ENCODE data around the gene RCAN3. TPM values are rescaled to one million over a fixed set of nuclear protein-coding genes. Genes with fewer than 3 reads are reported as not detected.
"Not testable (repeated sequence)": the region's sequence is repeated elsewhere in the genome, so short reads cannot be mapped to it uniquely, and the experiment has no call there.

RCAN3 gene
- total RNA-seq, 1 donor from 2014 or later = 20.4 TPM

DNA sequence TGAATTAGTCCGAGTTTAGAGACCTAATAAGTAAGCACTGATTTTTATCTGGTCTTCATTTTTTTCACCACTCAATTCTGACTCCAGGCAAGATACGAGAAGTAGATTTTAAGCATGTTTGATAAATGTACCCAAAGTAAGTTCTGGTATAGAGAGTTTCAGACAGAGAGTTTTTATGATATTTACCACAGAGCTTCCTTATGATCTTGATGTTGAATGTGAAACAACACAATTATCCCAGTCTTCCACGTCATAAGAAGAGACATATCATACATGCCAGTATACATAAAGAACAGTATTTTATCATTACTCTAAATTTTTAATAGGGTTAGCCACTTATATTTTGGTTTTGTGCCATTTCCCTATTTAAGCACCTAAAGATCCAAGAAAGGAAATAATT, 45.4 kb downstream of the RCAN3 start:
- Mint-ChIP-seq H3K4me3 (no peak overlapping the region), H3K9me3 (no peaks in the 10 kb centered on the region), H3K27ac (no peak overlapping the region), H3K27me3 (peaks cover 13% of the 10 kb centered on the region), H3K4me1 (ENCODE audit: unreplicated experiment) (peaks cover 17% of the 10 kb centered on the region), H3K36me3 (no peaks in the 10 kb centered on the region)
- DNase-seq (ENCODE audit: extremely low spot score, unreplicated experiment) = no peak
- no peak for TF ChIP-seq CTCF (conservative IDR thresholded peaks at IDR 0.05)

DNA sequence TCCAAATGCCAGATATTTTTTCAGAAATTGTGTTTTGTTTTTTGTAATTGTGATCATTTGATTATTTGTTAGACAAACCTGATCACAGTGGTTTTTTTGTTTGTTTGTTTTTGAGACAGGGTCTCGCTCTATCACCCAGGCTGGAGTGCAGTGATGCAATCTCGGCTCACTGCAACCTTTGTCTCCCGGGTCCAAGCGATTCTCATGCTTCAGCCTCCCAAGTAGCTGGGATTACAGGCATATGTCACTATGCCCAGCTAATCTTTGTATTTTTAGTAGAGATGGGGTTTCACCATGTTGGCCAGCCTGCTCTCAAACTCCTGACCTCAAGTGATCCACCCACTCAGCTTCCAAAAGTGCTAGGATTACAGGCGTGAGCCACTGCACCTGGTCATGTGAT, 46.6 kb downstream of the RCAN3 start:
- H3K27me3 Mint-ChIP-seq = peaks cover 13% of the 10 kb centered on the region
- not testable (repeated sequence) for H3K9me3 Mint-ChIP-seq

DNA sequence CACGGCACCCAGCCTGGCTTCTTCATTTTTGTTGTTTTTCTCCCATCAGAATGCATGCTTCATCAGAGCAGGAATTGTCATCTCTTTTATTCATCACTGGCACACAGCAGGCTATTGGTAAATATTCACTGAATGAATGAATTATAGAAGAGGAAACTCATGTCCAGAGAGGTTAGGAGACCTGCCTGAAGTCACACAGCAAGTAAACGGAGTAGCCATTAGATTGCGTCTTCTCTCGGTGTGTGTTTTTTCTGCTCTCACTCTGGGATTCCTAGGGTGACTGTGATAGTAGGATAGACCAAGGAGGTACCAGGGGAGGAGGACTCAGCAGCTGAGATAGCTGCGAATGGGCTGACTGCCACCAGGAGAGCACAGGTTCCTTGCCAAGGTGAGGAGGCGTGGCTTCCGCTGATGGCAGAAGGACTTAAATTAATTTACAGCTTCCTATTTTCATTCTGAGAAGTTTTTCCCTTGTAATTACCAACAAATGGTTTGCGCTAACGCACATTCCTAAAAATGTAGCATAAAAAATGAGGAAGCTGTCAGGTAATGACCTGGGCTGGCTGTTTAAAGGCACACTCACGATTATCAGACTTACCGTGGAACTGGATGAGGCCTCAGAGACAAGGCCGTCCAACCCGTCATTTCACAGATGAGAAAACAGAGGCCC, 48.8 kb downstream of the RCAN3 start:
- H3K27me3 Mint-ChIP-seq = peaks cover 30% of the 10 kb centered on the region
- H3K27ac Mint-ChIP-seq = peak overlapping the region; percentile 57
- H3K4me3 Mint-ChIP-seq = no peak overlapping the region
- TF ChIP-seq CTCF (conservative IDR thresholded peaks at IDR 0.05) = no peak
- no peaks in the 10 kb centered on the region for H3K9me3 Mint-ChIP-seq
- DNase-seq (ENCODE audit: extremely low spot score, unreplicated experiment) = no peak
- no peaks in the 10 kb centered on the region for H3K36me3 Mint-ChIP-seq
- peaks cover 17% of the 10 kb centered on the region for H3K4me1 Mint-ChIP-seq (ENCODE audit: unreplicated experiment)

More for the DNA sequence above, 46.6 kb downstream of the RCAN3 start:
- not testable (repeated sequence) for H3K36me3 Mint-ChIP-seq; H3K4me3 Mint-ChIP-seq; DNase-seq (ENCODE audit: extremely low spot score, unreplicated experiment); H3K27ac Mint-ChIP-seq
- H3K4me1 Mint-ChIP-seq (ENCODE audit: unreplicated experiment) = peaks cover 17% of the 10 kb centered on the region

DNA sequence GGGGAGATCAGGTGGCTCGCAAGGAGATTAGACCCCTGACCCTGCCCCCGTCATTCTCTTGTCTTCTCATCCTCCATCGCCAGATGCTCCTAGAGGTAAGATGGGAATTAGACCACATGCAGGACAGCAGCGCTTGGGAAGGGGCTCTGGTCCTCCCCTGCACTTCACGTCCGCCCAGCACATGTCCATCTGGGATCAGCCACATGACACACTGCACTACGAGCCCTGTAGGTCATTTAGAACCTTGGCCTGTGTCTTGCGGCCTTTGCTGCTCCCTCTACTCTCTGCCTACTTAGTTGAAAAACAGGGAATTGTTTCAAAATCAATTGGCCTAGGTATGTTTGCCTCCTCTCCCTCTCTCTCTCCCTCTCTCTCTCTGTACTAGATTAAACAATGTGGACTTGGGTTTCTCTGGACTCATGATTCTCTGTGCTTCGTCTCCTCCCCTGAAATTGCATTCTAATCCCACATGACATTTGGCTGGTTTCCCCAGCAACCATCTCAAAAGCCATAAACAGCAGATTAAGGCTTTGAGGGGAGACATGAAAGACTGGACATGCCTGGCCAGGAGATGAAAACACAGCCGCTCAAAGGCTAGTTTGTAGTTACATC, 49.4 kb downstream of the RCAN3 start:
- peak overlapping the region; percentile 57 for H3K27ac Mint-ChIP-seq
- H3K36me3 Mint-ChIP-seq = peaks cover 2% of the 10 kb centered on the region
- H3K4me3 Mint-ChIP-seq = peak overlapping the region; percentile 7
- no peaks in the 10 kb centered on the region for H3K9me3 Mint-ChIP-seq
- no peak for TF ChIP-seq CTCF (conservative IDR thresholded peaks at IDR 0.05)
- peaks cover 36% of the 10 kb centered on the region for H3K27me3 Mint-ChIP-seq
- no peak for DNase-seq (ENCODE audit: extremely low spot score, unreplicated experiment)
- peaks cover 21% of the 10 kb centered on the region for H3K4me1 Mint-ChIP-seq (ENCODE audit: unreplicated experiment)

- no peaks in the 10 kb centered on the region for H3K9me3 Mint-ChIP-seq
- no peak for DNase-seq (ENCODE audit: extremely low spot score, unreplicated experiment)
- no peak overlapping the region for H3K4me3 Mint-ChIP-seq
- no peak overlapping the region for H3K27ac Mint-ChIP-seq
- H3K36me3 Mint-ChIP-seq = peaks cover 4% of the 10 kb centered on the region
- peaks cover 28% of the 10 kb centered on the region for H3K4me1 Mint-ChIP-seq (ENCODE audit: unreplicated experiment)
- TF ChIP-seq CTCF (conservative IDR thresholded peaks at IDR 0.05) = no peak
- peaks cover 41% of the 10 kb centered on the region for H3K27me3 Mint-ChIP-seq
These were observed 51.3 kb downstream of the RCAN3 start for GRCh38 chr1:24553931-24554330.

GRCh38 chr1:24554714-24555113, 52.1 kb downstream of the RCAN3 start:
- H3K9me3 Mint-ChIP-seq = no peaks in the 10 kb centered on the region
- no peak for DNase-seq (ENCODE audit: extremely low spot score, unreplicated experiment)
- peaks cover 39% of the 10 kb centered on the region for H3K27me3 Mint-ChIP-seq
- no peak overlapping the region for H3K4me3 Mint-ChIP-seq
- peaks cover 4% of the 10 kb centered on the region for H3K36me3 Mint-ChIP-seq
- no peak overlapping the region for H3K27ac Mint-ChIP-seq
- peaks cover 28% of the 10 kb centered on the region for H3K4me1 Mint-ChIP-seq (ENCODE audit: unreplicated experiment)
- no peak for TF ChIP-seq CTCF (conservative IDR thresholded peaks at IDR 0.05)
